ENCODE results near the gene KSR2.

DNA sequence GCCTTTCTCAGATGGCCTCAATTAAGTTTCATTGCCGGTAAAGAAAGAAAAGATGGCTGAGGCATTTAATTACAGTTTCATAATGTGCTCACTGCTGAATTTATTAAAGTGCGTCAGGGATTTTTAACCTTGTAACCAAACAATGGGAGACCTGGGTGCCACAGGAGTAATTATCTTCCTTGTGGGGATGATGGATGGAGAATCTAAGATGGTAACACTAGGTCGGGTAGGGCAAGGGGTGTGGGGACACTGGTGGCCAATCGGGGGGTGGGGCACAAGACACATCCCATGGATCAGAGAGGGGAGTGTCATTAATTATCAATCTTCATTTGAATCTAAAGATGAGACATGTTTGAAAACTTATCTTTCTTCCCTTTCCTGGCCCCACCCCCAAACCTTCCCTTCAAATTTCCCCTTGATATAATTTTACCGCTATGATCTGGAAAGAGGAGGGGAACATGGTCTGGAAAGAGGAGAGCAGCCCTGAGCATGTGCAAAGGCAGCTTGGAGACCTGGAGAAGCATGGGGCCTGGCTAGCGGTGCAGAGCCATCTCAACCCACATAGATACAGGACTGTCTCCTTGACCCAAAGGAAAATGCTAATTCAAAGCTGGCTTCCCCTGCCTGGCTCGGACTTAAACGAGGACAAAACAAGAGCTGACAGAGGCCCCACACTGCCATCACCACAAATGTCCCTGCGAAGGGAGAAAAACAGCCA is 376.0 kb downstream of the KSR2 start:
- TF ChIP-seq TAF1 (IDR thresholded peaks at IDR 0.05; ENCODE audit: borderline replicate concordance, low read depth, low read length) (no peak), POLR2AphosphoS5 (IDR thresholded peaks at IDR 0.05; ENCODE audit: low read depth, low read length) (no peak), POLR2A (IDR thresholded peaks at IDR 0.05; ENCODE audit: low read depth, low read length) (no peak)

All from GM12892 (cell line).